A549 (cell line): ENCODE data around the gene DPYD. TPM values are rescaled to one million over a fixed set of nuclear protein-coding genes. Genes with fewer than 3 reads are reported as not detected.

Source experiments
- ATAC-seq, 2 experiments: fragments of 200-7000 bp in 1 of 2; fragments of >200 bp in 1 of 2; cut with Nextera tagmentation in 1 of 2; cut with Tn5 transposase in 1 of 2; 3 replicates each; pipeline versions ENCODE4 v1.8.0 to v1.9.1; 2018 to 2020; ENCODE audit warnings: mild to moderate bottlenecking in 1 of 2, moderate library complexity in 1 of 2
- CTCF ChIA-PET: fragments of 300-600 bp; sonication (Branson Sonifier 250); formaldehyde crosslinking; extraction: SDS; loops from one replicate; lab custom pipeline; 2021; ENCODE audit warnings: antibody characterized with exemption, inconsistent platforms; lab: Yijun Ruan, JAX
- POLR2A ChIA-PET: fragments of 350-600 bp; formaldehyde crosslinking; extraction: SDS; loops from one replicate; lab custom pipeline; 2021; ENCODE audit warnings: antibody characterized with exemption, inconsistent platforms; lab: Yijun Ruan, JAX
- DNase-seq, 2 experiments: peaks; one replicate each; pipeline versions ENCODE4 v3.0.0 to v3.0.0-alpha.2; 2011 to 2016; ENCODE audit warnings: low read depth in 1 of 2, low spot score in 1 of 2
- FAIRE-seq: peaks from 2 replicates; lab custom pipeline; 2011; peaks lifted over from hg19 to GRCh38; lab: Jason Lieb, UNC
- H3K27ac ChIP-seq, 2 experiments: fragments of >200 bp; sonication (Bioruptor Twin); formaldehyde crosslinking; 3 replicates each; pipeline ENCODE4 v1.5.1; 2016 to 2017
- H3K4me1 ChIP-seq: fragments of >200 bp; sonication (Bioruptor Twin); formaldehyde crosslinking; 3 replicates; pipeline ENCODE4 v1.6.1; 2016
- H3K4me2 ChIP-seq: fragments of >200 bp; sonication (Bioruptor Twin); formaldehyde crosslinking; 3 replicates; pipeline ENCODE4 v1.6.1; 2016
- H3K4me3 ChIP-seq: fragments of >200 bp; sonication (Bioruptor Twin); formaldehyde crosslinking; 3 replicates; pipeline ENCODE4 v1.5.1; 2016
- H3K9me3 ChIP-seq: fragments of >200 bp; sonication (Bioruptor Twin); formaldehyde crosslinking; 3 replicates; pipeline ENCODE4 v1.6.1; 2016
- CHD2 ChIP-seq: fragments of 150-350 bp; IDR thresholded peaks from 2 replicates; pipeline ENCODE4 v1.6.1; 2014; ENCODE audit warnings: low read length; ENCODE audit not compliant: partially characterized antibody
- EHMT2 ChIP-seq: fragments of 200-600 bp; sonication (generic); IDR thresholded peaks from 2 replicates; pipeline ENCODE4 v1.6.1; 2016; ENCODE audit warnings: antibody characterized with exemption, low read depth, mild to moderate bottlenecking, moderate library complexity
- EP300 ChIP-seq, 2 experiments: fragments of >200 bp; sonication (Bioruptor Twin); formaldehyde crosslinking; IDR thresholded peaks; 2 replicates in 1 of 2; 3 replicates in 1 of 2; pipeline ENCODE4 v1.6.1; 2016 to 2017
- GATA3 ChIP-seq: IDR thresholded peaks from 2 replicates; pipeline ENCODE4 v1.6.1; 2012; ENCODE audit warnings: borderline replicate concordance
- HOXA7 ChIP-seq: fragments of 250-450 bp; sonication (Bioruptor Pico); IDR thresholded peaks from 2 replicates; pipeline ENCODE4 v1.5.0; 2020; ENCODE audit warnings: mild to moderate bottlenecking, moderate library complexity
- HOXB5 ChIP-seq: fragments of 250-450 bp; sonication (Bioruptor Pico); IDR thresholded peaks from 2 replicates; pipeline ENCODE4 v1.5.0; 2020; ENCODE audit warnings: mild to moderate bottlenecking, moderate library complexity
- KDM1A ChIP-seq: fragments of 200-600 bp; sonication (generic); IDR thresholded peaks from 2 replicates; pipeline ENCODE4 v1.6.1; 2016; ENCODE audit warnings: low read depth, mild to moderate bottlenecking
- KDM5A ChIP-seq: fragments of 200-600 bp; sonication (generic); IDR thresholded peaks from 2 replicates; pipeline ENCODE4 v1.6.1; 2016; ENCODE audit warnings: antibody characterized with exemption, mild to moderate bottlenecking
- MAFK ChIP-seq: fragments of 450-650 bp; IDR thresholded peaks from 2 replicates; pipeline ENCODE4 v1.6.1; 2014; ENCODE audit not compliant: partially characterized antibody
- MYC ChIP-seq: IDR thresholded peaks from 2 replicates; pipeline ENCODE4 v1.6.1; 2012; ENCODE audit warnings: mild to moderate bottlenecking, inconsistent platforms, low read length, improper control_type of control experiment, borderline replicate concordance
- RAD21 ChIP-seq, 2 experiments: fragments of >200 bp in 1 of 2; sonication (Bioruptor Twin) in 1 of 2; formaldehyde crosslinking in 1 of 2; IDR thresholded peaks in 1 of 2; conservative IDR thresholded peaks in 1 of 2; 2 replicates in 1 of 2; 3 replicates in 1 of 2; pipeline ENCODE4 v1.6.1; 2012 to 2018; ENCODE audit warnings: inconsistent platforms in 1 of 2
- RFX5 ChIP-seq: fragments of 450-650 bp; IDR thresholded peaks from 2 replicates; pipeline ENCODE4 v1.7.1; 2014; ENCODE audit warnings: antibody characterized with exemption, mild to moderate bottlenecking, moderate library complexity
- SREBF2 ChIP-seq: fragments of 450-650 bp; IDR thresholded peaks from 2 replicates; pipeline ENCODE4 v1.6.1; 2014; ENCODE audit warnings: mild to moderate bottlenecking, moderate library complexity
- TP53 ChIP-seq: fragments of 250-450 bp; sonication (Bioruptor Pico); IDR thresholded peaks from 2 replicates; pipeline ENCODE4 v1.5.0; 2021; ENCODE audit warnings: mild to moderate bottlenecking, moderate library complexity
- ZFP36 ChIP-seq: fragments of 450-650 bp; IDR thresholded peaks from 2 replicates; pipeline ENCODE4 v1.6.1; 2014; ENCODE audit warnings: borderline replicate concordance; ENCODE audit not compliant: partially characterized antibody
- ZSCAN20 ChIP-seq: fragments of 250-450 bp; sonication (Bioruptor Pico); IDR thresholded peaks from 2 replicates; pipeline ENCODE4 v1.8.0; 2022; ENCODE audit warnings: mild to moderate bottlenecking, moderate library complexity
- WGBS: methylation state at CpG from one replicate; pipeline ENCODE4 v1.1.6; 2017; ENCODE audit errors: missing lambda C conversion rate; 5-methylcytosine and 5-hydroxymethylcytosine counted together
- polyA plus RNA-seq, 4 experiments: library from polyadenylated mRNA; depleted of rRNA in 3 of 4; stranded (reverse); fragments of >200 nt; fragmentation: RNase III in 1 of 4; extraction: RNeasy Plus Mini Kit Qiagen cat#74134 plus additional on column Dnase treatment in 1 of 4; gene quantifications; 2 replicates in 3 of 4; 3 replicates in 1 of 4; pipeline ENCODE4 v1.2.3, GENCODE V29; 2011 to 2017
- TF ChIP-seq, protein P1 (sequence below): fragments of >200 bp; sonication (Bioruptor Twin); formaldehyde crosslinking; IDR thresholded peaks from 3 replicates; pipeline ENCODE4 v1.5.1; 2016
- TF ChIP-seq, protein P2 (sequence below): fragments of 200-600 bp; sonication (generic); IDR thresholded peaks from 2 replicates; pipeline ENCODE4 v1.6.1; 2016; ENCODE audit warnings: antibody characterized with exemption, mild to moderate bottlenecking, moderate library complexity
- TF ChIP-seq, protein P3 (sequence below): IDR thresholded peaks from 2 replicates; pipeline ENCODE4 v1.6.1; 2012; ENCODE audit warnings: low read depth, borderline replicate concordance

The DPYD gene
- polyA plus RNA-seq, 2 of the 4 experiments (the other 2 are of a cell fraction) = 5.9 to 7.5 TPM

DNA sequence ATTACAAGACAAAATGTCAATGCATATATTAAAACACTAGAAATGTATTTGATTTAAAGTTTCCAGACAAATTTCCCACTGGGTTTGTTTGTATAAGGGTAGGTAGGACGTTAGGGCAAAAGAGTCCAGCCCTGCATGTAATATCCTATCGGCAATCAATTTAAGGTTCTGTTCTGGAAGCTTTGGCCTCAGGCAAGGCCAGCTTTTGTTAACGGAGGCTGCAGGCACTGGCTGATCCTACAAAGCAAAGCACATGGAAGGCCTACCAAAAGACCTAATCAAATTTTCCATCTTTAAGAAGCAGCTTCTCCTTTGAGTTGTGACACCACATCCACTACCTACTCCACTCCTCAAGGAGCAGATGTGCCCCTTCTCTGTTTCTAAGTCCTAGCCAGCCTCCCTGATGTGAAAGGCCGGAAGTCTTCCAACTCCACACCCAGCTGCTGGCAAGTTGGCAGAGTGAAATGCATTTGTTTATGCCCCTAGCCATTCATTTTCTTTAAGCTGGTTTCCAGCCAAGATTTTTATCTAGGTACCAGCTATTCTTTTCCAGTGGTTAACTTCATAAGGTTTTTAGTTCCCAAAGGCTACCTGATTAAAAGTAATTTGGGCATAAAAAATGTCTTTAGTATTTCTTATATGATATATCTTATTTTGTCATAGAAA lies 746.7 kb downstream of the DPYD start:
- Histone ChIP-seq H3K4me2 (no peak overlapping the region), H3K9me3 (no peaks in the 10 kb centered on the region), H3K4me1 (no peaks in the 10 kb centered on the region), H3K4me3 (no peak overlapping the region), H3K27ac (no peak overlapping the region)
- 68% methylated on average over 4 of the region's 4 CpGs for WGBS
- ChIA-PET CTCF (no interaction called here), POLR2A (no interaction called here)
- ATAC-seq = no peak
- no peak for FAIRE-seq
- TF ChIP-seq SREBF2 (no peak), EP300 (IDR thresholded peaks at IDR 0.05) (no peak), ZSCAN20 (CRISPR knock-in tag) (no peak), MAFK (no peak), TP53 (CRISPR knock-in tag) (no peak)
- DNase-seq = no peak

DNA sequence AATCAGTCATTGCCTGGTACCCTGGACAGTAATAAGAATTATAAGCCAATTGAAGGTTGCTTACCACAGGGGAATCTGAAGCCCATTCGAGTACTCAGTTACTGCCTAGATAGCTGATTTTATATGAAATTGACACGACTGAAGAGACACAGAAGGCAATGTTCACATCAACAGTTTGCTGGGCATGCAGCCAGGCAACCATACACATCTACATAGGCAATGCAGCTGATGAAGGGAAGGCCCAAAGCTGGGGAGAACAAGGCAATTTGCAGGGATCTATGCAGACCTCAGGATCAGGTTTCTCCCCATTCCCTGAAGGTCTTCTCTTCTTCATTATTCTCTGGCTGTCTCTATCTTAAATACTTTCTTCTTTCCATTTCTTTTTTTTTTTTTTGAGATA lies 750.5 kb downstream of the DPYD start:
- no peak for FAIRE-seq
- ATAC-seq = no peak
- Histone ChIP-seq H3K9me3 (no peaks in the 10 kb centered on the region), H3K4me2 (no peak overlapping the region), H3K4me3 (no peak overlapping the region), H3K4me1 (no peaks in the 10 kb centered on the region), H3K27ac (no peak overlapping the region)
- no peak for DNase-seq
- ChIA-PET POLR2A (no interaction called here), CTCF (interaction anchor here (0.7 kb wide), 1 partner anchor 1417 kb away, joined by 3 read pairs; no protein-coding TSS in a partner anchor)
- TF ChIP-seq HOXA7 (CRISPR knock-in tag) = no peak
- TF ChIP-seq, protein P1, sequence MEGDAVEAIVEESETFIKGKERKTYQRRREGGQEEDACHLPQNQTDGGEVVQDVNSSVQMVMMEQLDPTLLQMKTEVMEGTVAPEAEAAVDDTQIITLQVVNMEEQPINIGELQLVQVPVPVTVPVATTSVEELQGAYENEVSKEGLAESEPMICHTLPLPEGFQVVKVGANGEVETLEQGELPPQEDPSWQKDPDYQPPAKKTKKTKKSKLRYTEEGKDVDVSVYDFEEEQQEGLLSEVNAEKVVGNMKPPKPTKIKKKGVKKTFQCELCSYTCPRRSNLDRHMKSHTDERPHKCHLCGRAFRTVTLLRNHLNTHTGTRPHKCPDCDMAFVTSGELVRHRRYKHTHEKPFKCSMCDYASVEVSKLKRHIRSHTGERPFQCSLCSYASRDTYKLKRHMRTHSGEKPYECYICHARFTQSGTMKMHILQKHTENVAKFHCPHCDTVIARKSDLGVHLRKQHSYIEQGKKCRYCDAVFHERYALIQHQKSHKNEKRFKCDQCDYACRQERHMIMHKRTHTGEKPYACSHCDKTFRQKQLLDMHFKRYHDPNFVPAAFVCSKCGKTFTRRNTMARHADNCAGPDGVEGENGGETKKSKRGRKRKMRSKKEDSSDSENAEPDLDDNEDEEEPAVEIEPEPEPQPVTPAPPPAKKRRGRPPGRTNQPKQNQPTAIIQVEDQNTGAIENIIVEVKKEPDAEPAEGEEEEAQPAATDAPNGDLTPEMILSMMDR = no peak
- TF ChIP-seq, protein P2, sequence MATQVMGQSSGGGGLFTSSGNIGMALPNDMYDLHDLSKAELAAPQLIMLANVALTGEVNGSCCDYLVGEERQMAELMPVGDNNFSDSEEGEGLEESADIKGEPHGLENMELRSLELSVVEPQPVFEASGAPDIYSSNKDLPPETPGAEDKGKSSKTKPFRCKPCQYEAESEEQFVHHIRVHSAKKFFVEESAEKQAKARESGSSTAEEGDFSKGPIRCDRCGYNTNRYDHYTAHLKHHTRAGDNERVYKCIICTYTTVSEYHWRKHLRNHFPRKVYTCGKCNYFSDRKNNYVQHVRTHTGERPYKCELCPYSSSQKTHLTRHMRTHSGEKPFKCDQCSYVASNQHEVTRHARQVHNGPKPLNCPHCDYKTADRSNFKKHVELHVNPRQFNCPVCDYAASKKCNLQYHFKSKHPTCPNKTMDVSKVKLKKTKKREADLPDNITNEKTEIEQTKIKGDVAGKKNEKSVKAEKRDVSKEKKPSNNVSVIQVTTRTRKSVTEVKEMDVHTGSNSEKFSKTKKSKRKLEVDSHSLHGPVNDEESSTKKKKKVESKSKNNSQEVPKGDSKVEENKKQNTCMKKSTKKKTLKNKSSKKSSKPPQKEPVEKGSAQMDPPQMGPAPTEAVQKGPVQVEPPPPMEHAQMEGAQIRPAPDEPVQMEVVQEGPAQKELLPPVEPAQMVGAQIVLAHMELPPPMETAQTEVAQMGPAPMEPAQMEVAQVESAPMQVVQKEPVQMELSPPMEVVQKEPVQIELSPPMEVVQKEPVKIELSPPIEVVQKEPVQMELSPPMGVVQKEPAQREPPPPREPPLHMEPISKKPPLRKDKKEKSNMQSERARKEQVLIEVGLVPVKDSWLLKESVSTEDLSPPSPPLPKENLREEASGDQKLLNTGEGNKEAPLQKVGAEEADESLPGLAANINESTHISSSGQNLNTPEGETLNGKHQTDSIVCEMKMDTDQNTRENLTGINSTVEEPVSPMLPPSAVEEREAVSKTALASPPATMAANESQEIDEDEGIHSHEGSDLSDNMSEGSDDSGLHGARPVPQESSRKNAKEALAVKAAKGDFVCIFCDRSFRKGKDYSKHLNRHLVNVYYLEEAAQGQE = no peak
- TF ChIP-seq, protein P3, sequence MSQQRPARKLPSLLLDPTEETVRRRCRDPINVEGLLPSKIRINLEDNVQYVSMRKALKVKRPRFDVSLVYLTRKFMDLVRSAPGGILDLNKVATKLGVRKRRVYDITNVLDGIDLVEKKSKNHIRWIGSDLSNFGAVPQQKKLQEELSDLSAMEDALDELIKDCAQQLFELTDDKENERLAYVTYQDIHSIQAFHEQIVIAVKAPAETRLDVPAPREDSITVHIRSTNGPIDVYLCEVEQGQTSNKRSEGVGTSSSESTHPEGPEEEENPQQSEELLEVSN = no peak
- TF ChIP-seq KDM5A = no peak
- no peak for TF ChIP-seq RFX5
- TF ChIP-seq HOXB5 (CRISPR knock-in tag) = no peak
- TF ChIP-seq RAD21 (conservative IDR thresholded peaks at IDR 0.05 in 1 of 2, IDR thresholded peaks at IDR 0.05 in 1 of 2) = no peak
- TF ChIP-seq MYC = no peak
- TF ChIP-seq ZFP36 = no peak
- TF ChIP-seq SREBF2 = no peak
- no peak for TF ChIP-seq CHD2
- TF ChIP-seq GATA3 = no peak
- no peak for TF ChIP-seq KDM1A
- TF ChIP-seq EHMT2 = no peak
- 0% methylated on average over 1 of the region's 2 CpGs for WGBS
